ENCODE data around the gene POU2F3.

The POU2F3 gene

DNA sequence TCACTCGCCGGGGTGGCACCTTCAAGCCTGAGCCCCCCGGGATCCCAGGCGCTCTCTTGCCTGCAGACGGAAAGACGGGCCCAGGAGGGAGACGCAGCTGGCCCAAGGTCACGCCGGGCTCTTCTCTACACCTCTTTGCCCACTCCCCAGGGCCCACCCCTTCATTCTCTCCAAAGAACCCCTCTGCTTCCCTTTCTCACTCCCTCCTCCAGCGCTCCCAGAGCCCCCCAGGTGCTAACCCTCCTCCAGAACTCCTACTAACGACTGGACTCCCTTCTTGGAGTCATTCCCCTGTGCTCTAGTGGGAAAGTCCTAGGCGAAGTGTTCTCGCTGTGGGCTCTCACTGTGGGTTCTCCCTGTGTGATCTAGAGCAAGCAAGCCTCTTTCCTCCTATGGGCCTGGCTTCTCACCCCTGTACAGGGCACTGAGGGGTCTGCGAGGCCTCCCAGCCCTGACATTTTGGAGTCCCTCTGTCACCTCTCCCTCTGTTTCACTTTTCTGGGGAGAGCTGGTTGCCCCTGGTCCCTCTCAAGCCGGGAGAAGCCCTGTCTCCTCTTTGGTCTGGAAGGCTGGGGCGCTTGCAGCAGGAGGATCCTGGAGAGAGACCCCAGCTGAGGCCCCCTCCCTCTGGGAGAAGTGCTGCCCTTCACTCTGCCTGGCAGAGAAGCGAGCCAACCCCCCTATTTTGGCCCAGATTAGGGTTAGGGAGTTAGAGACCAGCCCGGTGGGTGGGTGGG is 28.2 kb upstream of the POU2F3 start:
- no peak for DNase-seq

DNA sequence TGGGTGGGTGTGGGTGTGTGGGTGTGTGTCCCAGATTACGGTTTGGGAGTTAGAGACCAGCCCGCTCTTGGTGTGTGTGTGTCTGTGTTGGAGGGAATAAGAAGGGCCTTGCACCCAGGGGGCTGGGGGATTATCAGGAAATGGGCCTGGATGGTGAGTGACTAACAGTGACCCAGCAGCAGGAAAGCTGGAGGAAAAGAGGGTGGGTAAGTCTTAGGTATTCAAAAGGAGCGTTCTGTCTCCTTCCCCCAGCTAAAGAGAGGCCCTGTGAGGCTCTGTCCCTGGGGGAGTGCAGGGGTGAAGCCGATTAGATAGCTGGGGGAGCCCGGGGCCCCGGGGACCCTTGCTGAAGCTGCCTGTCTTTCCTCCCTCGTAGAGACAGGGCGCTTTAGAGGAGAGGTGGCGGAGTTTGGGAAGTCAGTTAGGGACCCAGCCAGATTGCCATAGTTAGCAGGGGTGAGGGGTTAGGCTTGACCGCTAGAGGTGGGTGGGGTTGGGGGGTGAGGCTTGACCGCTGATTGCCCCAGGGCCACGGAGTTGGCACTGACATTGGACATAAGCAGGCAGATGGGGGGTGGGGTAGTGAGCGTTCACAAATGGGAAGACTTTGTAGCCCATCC is 27.6 kb upstream of the POU2F3 start:
- no peak for DNase-seq

DNA sequence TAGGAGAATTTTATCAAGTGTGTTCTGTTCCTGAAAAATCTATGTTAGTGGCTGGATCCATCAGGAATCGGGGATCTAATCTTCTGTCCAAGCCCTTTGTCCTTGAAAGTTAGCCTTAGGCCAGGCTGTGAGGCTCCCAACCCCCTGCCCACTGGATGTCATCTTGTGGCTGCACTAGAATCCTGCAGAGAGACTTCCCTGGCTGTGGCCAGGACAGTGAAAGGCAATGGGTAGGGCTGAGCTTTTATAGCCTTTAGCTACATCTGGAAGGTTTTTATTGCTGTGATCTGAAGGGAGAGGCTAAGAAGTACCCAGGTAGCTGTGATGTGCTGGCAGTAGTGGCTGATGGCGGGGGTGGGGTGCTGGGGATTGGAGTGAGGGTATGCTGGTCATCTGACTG is 27.0 kb upstream of the POU2F3 start:
- DNase-seq, result no peak

DNA sequence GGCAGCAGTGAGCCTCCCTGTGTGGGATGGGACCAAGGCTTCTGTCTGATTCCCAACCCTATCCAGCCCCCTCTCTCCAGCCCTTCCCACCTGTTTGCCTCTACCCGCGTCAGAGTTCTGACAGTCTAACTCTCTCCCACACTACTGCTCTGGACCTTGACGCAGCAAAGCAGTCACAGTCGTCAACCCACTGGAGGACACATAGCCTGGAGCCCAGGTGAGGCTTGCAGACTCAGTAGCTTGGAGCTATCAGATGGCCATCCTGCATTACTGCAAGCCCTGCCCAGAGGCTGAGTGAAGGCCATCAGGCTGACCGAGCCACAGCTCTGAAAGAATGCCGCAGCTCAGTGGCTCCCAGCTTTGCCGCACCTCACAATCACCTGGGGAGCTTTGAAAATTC is 25.4 kb upstream of the POU2F3 start:
- no peak for DNase-seq

DNA sequence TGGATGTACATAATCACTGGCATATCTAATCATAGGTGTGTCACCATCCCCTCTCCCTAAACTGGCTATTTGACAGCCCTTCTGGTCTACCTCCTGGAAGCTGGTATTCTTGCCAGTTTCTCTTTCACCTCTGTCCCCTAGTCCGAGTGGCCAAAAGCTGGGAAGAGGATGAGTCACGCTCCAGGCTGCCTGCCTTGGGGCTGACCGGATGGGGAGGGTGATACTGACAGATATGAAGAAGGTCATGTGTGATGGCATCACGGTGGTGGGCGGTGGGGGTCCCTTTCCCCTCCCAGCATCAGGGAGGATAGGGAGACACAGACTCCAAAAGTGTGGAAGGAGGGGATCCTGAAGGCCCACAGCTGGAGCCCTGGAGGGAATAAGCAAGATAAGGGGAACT is 24.3 kb upstream of the POU2F3 start:
- no peak for DNase-seq

DNA sequence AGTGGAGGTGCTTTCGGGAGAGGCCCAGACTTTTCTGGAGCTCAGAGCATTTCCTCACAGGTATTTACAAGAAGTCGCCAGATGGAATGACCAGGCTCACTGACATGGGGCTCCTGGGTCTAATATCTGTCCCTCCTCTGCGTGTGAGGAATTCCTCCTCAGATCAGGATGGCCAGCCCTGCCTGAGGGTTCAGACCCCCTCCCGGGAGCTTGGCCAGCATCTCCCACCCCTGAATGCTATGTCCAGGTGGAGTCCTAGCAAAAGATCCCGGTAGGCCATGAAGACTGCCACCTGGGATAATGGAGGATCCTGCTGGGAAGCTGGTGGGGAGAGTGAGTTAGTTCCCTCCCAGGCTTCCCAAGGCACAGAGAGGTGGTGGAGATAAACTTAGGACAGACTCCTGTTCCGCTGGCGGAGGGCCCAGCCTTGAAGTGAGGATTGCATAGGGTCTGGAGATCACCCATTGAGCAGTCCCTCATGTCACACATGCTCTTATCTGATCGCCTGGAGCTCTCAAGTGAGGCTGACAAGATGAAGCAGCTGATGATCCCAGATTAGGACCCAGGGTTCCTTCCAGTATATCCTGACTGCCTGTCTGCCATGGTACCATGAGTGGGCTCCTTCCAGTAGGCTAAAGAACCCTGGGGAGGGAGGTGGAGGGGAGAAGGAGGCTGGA is 23.4 kb upstream of the POU2F3 start:
- DNase-seq, result no peak

DNA sequence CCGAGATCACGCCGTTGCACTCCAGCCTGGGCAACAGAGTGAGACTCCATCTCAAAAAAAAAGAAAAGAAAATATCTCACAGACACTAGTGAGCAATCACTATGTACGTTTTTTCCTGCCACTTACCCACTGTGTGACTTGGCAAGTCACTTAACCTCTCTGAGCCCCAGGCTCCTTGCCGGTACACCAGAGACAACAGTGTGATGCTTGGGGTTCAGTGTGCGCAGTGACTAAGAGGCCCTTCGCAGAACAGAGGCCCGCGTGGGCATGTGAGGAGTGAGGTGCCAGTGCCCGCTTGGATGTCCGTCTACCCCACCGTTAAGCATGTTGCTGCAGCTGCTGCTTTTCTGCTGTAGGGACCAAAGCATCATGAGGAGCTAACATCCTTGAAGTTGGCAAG is 22.4 kb upstream of the POU2F3 start:
- DNase-seq, result no peak

DNA sequence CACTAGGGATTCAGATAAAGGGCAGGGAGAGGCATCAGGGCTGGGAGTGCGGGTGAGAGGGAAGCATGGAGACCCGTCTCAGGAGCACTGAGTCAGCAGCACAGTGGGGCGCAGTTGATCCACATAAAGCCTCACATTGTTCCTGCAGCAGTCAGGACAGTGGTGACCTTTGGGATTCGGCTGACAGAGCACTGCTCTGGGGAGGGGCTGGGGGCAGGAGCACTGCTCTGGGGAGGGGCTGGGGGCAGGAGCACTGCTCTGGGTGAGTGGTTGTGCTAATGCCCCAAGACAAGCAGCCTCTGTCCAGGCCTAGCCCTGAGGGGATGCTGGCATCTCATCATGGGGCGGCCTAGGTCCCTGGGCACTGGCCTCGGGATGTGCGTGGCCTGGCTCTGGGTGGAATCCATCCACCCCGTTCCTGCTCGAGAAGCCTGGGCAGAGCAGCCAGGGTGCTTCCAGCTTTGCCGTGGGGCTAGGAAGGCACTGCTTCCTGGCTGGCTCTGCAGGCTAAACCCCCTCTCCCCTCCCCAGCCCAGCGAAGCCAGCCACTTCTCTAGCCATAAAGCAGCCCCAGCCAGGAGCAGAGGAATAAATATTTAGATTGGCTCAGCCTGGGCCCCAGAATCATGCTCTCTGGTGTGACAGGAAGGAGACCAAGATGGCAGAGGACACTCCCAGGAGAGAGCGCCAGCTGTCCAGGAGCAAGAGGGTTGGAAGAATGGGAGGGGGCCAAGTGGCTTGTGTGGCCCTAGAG is 21.8 kb upstream of the POU2F3 start:
- no peak for DNase-seq

DNA sequence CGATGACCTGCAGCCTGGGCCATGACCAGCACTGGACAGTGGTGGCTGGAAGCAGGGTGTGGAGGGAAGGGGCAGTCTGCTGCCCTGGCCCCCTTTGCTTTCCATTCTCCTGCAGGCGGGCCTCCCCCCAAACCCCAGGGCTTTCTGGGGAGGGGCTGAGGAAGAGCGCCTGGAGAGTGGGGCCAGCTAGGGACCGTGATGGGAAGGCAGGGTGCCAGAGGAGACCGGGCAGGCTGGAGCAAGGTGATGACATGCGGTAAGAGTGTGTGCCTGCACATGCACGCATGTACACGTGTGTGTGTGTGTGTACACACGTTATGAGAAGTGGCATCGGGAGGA is 21.3 kb upstream of the POU2F3 start:
- DNase-seq, result no peak

DNA sequence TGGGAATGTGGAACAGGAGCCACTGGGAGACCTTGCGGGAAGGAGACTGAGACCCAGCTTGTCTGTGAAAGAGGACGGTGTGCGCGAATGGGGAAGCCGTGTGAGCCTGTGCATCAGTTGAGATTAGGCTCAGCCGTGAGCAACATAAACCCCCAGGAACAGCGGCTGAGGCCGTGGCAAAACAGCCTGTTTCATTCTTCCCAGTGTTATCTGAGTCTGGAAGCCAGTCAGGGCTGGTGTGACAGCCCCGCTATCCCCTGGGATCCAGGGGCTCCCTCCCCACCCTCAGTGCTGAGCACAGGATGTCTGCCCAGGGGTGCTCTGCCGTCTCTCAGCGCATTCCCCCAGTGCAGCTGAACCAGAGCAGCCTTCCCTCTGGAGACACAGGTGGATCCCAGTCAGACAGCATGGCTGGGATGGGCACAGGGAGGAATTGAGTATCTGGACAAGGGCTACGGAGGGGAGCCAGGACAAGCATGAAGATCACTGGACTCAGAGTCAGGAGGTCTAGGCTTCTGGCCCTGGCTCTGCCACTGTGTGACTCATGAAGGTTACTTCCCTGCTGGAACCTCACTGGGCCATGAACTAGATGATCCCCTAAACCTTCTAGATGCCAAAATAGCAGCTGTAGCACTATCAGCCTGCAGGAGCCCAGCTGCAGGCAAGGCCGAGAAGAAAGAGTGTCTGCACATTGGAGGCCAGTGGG is 20.6 kb upstream of the POU2F3 start:
- DNase-seq, result no peak

DNA sequence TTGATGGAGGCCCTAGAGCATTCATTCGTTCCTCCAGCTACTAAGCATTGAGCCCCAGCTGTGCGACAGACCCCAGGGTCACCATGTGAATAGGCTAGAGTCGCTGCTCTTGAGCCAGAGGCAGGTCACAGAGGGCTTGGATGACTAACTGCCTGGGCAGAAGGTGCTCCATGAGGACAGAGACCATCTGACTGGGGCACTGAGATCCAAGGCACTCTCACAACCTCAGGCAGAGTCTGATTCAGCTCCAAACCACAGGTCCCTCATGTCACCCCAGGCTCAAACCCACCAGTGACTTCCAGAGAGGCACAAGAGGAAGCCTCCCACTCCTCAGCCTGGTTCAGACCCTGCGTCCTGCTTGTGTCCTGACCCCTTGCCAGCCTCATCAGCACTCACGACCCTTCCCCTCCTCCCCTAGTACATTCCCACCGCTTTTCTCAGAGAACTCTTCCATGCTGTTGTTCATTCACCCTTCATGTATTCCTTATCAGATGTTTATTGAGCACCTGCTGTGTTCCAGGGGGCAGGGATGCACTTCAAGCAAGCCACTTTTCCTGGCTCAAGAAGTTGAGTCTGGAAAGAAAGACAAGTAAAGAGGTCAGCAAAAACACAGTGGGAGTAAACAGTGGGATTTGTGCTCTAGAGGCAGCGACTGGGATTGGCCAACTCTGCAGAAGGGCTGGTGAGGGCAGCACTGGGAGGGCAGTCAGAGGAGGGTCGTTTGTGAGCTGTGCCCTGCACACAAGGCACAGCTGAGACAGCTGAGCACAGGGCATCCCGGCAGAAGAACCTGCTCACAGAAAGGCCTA is 19.8 kb upstream of the POU2F3 start:
- no peak for DNase-seq

DNA sequence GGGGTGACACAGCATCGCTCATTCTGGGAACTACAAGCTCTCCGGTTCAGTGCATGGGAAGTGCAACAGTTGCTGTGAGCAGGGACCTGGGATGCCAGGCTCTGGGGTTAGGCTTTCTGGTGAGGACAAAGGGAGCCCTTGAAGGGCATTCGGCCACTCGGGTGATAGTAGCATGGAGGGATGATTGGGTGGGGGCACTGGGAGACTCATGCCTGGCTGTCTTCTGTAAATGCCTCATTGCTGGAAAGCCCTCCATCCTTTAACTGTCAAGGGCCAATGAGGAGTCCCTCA is 19.2 kb upstream of the POU2F3 start:
- DNase-seq, result no peak

DNA sequence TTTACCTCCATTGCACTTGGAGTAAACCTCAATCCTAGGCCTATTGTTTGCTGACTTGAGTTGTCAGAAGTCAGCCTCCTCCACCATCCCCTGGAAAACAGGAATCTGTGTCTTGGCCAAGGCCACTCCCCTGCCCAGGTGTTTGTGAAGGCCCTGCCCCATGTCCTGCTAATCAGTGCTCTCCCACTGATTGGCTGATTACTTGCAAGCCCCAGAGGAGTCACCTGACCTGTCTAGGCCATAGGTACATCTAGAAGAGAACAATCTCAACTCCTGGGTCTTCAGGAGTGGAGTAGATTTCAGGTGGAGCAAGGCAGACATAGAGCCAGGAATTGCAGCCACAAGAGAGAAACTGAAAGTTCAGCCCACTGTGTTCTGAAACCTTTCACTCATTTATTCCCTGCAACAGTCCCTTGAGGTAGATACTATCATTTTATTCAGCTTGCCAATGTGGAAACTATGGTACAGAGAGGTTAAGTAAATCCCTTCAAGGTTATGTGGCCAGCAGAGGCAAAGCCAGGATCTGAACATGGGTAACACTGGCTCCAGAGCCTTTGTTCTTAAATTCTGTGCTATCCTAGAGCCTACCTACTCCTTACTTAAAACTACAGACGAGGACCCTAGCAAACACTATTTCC is 18.7 kb upstream of the POU2F3 start:
- DNase-seq, result no peak

DNA sequence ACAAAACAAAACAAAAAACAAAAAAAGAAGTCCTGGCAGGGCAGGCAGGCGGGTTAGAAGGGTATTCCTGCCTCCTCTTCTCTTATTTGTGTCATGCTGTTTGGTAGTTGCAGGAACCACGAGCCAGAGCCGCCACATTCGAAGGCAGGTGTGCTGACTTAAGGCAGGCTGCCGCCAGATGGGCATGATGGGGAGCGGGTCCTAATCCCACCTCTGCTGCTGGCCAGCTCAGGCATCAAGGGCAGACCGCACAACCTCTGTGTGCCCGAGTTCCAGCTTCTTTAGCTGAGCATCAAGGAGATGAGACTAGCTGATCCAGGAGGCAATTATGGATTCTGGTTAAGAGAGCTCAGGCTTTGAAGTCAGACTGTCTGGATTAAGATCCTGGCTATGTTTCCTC is 17.0 kb upstream of the POU2F3 start:
- no peak for DNase-seq

DNA sequence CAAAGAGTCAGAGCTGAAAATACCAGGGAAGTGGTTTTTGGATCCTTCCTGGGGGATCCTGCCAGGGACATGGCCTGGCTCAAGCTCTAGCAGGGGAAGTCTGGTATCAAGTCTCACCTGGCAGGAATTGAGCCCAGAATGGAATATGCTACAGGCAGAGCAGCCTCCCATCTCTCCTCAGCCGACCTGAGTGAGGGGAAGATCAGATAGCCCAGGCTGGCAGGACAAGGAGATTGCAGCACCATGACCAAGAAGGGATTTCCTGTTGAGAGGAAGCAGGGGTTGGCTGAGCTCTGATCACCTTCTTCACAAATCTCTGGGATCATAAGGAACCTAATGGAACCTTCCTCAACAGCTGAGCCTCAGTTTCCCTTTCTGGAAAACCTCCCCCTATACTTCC is 16.1 kb upstream of the POU2F3 start:
- DNase-seq, result no peak

DNA sequence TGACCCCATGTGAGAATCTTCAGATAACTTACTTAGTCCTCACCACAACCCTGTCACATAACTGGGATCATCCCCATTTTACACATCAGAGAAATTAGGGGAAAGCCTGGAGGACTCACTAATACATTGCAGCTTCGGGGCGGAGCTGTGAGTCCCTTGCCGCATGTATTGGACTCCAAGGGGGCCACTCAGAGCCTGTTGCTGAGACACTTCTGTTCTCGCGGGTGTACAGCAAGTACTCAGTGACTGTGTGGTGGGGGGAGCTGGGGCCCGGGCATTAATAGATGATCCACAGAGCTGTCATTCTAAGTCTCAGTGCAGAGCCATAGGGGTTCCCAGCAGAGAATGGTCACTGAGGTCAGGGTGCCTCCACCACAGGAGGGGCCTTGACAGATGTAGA is 15.6 kb upstream of the POU2F3 start:
- no peak for DNase-seq

DNA sequence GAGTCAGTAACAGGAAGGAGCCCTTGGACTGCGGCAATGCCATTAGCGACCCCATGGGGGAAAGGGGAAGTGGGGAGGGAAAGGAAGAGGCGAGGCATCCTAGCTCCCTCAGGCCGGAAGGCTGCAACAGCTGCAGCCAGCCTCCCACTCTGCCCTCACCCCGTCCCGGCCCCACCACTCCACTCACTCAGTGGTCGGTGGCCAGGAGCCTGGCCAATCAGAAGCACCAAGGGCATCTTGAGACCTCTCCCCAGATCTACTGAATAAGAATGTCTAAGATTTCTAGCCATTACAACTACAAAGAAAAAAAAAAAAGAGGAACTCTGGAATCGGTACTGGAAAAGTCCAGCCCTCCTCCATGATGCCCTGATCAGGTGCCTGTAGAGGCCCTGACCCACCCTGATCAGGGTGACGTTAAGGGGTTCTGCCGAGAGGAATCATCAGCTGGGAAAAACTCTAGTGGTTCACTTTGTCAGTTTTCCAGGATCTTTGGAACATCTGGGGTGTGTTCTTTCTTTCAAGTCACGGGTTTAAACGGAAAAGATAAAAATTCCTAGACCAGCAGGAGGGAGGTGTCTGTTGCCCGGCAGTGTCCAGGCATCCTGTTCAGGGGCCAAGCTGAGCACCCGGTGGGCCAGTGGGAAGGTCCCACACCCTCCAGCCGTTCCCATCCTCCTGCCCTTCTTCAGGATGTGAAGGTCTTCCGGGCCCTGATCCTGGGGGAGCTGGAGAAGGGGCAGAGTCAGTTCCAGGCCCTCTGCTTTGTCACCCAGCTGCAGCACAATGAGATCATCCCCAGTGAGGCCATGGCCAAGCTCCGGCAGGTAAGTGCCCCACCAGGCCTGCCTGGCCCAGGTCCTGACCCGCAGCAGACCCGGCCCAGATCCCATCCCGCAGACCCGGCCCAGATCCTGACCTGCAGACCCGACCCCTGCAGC is 14.7 kb upstream of the POU2F3 start:
- DNase-seq, result no peak

DNA sequence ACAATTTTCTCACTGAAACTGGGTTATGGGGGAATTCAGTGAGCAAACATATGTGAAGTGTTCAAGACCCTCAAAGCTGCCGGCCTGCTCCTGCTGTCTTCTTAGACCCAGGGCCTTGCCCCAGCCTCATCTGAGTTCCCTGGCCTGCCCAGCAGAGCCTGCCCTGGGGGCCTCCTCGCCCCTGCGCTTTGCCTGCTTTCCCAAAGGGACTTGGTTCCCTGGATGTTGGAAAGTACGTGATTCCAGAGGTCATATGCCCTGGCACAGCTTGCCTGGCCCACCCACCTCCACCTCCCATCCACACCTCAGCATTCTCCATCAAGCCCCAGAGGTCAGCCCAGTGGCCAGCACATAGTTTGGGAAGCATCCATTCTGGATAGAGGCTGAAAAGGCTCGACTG is 13.7 kb upstream of the POU2F3 start:
- DNase-seq, result no peak

DNA sequence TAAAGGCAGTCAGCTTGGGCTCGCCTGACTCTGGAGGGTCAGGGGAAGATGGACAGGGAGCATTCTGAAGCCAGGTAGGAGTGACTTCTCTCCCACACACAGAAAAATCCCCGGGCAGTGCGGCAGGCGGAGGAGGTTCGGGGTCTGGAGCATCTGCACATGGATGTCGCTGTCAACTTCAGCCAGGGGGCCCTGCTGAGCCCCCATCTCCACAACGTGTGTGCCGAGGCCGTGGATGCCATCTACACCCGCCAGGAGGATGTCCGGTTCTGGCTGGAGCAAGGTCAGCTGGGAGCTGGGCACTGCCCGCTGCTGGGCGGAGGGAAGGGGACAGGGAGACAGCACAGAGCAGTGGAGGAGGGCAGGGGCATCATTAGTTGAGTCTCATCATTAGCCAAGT is 13.2 kb upstream of the POU2F3 start:
- no peak for DNase-seq

DNA sequence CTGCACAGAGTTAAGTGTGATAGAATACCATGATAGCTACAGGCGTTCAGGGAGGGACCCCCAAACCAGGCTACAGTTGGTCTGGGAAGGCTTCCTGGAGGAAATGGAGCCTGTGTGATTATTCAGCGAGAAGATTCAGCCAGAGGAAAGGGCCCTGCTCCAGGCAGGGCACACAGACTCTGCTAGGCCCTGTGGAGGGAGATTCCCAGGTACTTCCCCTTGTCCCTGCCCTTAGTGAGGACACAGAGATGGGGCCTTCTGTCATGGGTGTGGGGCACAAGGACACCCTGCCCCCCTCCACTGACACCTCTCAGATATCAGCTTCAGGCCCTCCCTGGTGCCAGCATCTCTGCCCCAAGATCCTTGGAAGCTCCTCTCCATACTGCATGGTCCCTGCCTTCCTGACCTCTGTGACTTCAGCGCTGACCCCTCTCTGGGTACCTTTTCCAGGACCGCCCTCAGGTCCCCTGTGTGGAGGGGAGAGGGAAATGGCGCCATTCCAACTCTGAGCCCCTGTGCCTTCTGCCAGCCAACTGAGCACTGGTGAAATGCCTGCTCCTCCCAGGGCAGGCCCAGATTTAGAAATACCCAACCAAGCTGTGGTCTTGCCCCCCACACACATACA is 12.6 kb upstream of the POU2F3 start:
- DNase-seq, result no peak

All from NCI-H526 treated with DMSO at 0.1 percent for 48 hours (cell line).